Activated T-helper 17 cell treated with anti-CD3 and anti-CD28 coated beads, Interleukin-2, amount 50 U/mL, for 72 hours (primary cell): Measurements from ENCODE around the gene ANO6. TPM values are rescaled to one million over a fixed set of nuclear protein-coding genes. Genes with fewer than 3 reads are reported as not detected.

Experiments
- ATAC-seq: fragments of 150-1000 bp; cut with Tn5 transposase; replicated peaks from 2 replicates; pipeline ENCODE4 v1.10.0; 2021; ENCODE audit warnings: mild to moderate bottlenecking, moderate library complexity
- H3K27ac Mint-ChIP-seq: one replicate; pipeline ENCODE4 v1.8.0; 2022; ENCODE audit warnings: mixed read lengths
- H3K27me3 Mint-ChIP-seq: one replicate; pipeline ENCODE4 v1.8.0; 2022; ENCODE audit warnings: mixed read lengths
- H3K36me3 Mint-ChIP-seq: one replicate; pipeline ENCODE4 v1.8.0; 2022; ENCODE audit warnings: low read depth, mild to moderate bottlenecking, mixed read lengths
- H3K4me1 Mint-ChIP-seq: one replicate; pipeline ENCODE4 v1.8.0; 2022; ENCODE audit warnings: mixed read lengths
- H3K4me3 Mint-ChIP-seq: one replicate; pipeline ENCODE4 v1.8.0; 2022; ENCODE audit warnings: mild to moderate bottlenecking, mixed read lengths
- H3K9me3 Mint-ChIP-seq: one replicate; pipeline ENCODE4 v1.8.0; 2022; ENCODE audit warnings: mixed read lengths
- total RNA-seq, 2 donors: library from RNA; stranded (reverse); gene quantifications; one replicate each; pipeline ENCODE4 v1.2.3, GENCODE V29; 2022

ANO6 gene
- total RNA-seq, 2 donors from 2014 or later: 26.8 to 45.1 TPM

DNA sequence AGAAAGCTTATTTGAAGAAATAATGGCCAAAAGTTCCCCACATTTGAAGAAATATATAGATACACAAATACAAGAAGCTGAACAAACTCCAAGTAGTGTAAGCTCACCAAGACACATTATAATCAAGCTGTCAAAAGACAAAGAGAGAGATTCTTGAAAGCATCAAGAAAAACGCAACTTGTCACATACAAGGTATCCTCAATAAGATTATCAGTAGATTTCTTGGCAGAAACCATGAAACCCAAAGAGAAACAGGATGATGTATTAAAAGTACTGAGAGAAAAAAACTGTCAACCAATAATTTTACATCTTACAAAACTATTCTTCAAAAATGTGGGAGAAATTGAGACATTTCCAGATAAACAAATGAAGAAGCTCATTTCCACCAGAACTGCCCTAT lies 263.0 kb downstream of the ANO6 start:
- Mint-ChIP-seq H3K4me3 (no peak overlapping the region), H3K4me1 (no peaks in the 10 kb centered on the region)
- no peak for ATAC-seq

GRCh38 chr12:45481746-45482145 lies 265.9 kb downstream of the ANO6 start:
- H3K4me1 Mint-ChIP-seq: no peaks in the 10 kb centered on the region
- H3K9me3 Mint-ChIP-seq: no peaks in the 10 kb centered on the region
- ATAC-seq: no peak
- H3K4me3 Mint-ChIP-seq: no peak overlapping the region
- H3K27ac Mint-ChIP-seq: no peak overlapping the region
- H3K27me3 Mint-ChIP-seq: no peaks in the 10 kb centered on the region
- H3K36me3 Mint-ChIP-seq: no peaks in the 10 kb centered on the region

More for the DNA sequence above, 263.0 kb downstream of the ANO6 start:
- Mint-ChIP-seq H3K27me3 (no peaks in the 10 kb centered on the region), H3K27ac (no peak overlapping the region), H3K36me3 (no peaks in the 10 kb centered on the region), H3K9me3 (no peaks in the 10 kb centered on the region)

GRCh38 chr12:45483571-45483970 lies 267.7 kb downstream of the ANO6 start:
- Mint-ChIP-seq H3K4me3 (no peak overlapping the region), H3K9me3 (no peaks in the 10 kb centered on the region), H3K4me1 (no peaks in the 10 kb centered on the region), H3K27me3 (no peaks in the 10 kb centered on the region), H3K36me3 (no peaks in the 10 kb centered on the region), H3K27ac (no peak overlapping the region)
- no peak for ATAC-seq

Other genes with a start within 250 kb of the ANO6 start
- gene DBX2, start 165.0 kb upstream of the ANO6 start, total RNA-seq: not detected